HG03064 (cell line): ENCODE data around the gene PMPCA.

Experiments used
- ATAC-seq: cut with Tn5 transposase; IDR thresholded peaks from one replicate; pipeline ENCODE4 v1.9.1; 2021; ENCODE audit warnings: low read depth; ENCODE audit not compliant: unreplicated experiment

PMPCA gene

GRCh38 chr9:136451221-136451877 lies 40.9 kb downstream of the PMPCA start:
- no peak for ATAC-seq

- no peak for ATAC-seq
Observed at GRCh38 chr9:136453326-136453725, 42.9 kb downstream of the PMPCA start.

GRCh38 chr9:136454026-136454796 lies 43.8 kb downstream of the PMPCA start:
- ATAC-seq: no peak

DNA sequence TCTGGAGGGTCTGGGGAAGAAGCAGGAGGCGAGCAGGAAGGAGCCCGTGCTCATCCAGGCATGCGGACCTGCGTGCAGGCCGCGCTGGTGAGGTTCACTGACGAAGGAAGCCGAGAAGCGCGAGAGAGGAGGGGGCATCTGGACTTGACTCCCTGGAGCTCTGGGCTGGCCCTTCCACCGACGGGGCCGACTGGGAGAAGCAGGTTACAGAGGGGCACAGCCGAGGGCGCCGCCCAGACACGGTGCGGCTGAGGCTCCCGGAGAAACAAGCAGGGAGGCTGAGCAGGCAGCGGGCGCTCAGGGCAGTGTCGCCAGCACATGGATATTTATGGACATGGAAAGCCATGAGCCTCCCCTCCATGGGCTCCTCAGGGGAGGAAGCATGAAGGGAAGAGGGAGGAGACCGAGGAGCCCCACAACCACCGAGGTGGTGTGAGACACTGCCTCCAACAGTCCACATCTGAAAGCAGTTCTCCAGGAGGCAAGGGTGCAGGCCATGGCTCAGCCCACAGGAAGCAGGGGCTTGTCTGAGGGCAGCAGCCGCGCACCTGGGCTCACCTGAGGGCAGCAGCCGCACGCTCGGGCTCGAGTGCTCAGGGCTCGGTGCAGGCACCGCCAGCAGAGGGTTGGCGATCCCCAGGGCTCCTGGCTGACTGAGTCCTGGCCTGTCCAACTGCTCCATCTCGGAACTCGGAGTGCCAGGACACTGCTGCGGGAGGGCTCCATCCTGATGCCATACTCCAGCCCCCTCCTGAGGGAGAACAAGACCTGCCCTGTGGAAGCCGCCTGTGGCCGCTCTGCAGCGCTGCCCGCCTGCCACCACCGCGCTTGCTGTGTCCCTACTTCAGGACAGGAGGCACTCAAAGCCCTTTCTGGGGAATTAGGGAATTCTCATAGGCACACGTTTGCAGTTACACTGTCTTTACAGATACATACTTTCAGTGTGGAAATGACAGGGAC lies 44.9 kb downstream of the PMPCA start:
- ATAC-seq: no peak

DNA sequence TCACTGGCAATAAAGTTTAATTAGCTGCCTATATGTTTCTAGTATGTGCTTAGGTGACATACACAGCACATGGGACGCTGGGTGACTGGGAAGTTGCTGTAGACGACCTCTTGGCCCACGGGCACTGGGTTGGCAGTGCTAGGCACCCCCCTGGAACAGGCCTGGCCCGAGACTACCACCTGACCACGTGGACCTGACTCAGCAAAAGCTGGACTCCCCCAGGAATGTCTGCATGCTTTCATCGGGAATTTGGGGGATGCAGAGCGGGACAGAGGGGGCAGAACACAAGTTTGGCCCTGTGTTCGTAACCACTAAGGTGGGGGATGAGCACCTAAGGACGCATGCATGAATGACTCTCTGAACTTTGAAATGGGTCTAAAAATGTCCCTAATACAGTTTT lies 45.8 kb downstream of the PMPCA start:
- ATAC-seq: no peak

DNA sequence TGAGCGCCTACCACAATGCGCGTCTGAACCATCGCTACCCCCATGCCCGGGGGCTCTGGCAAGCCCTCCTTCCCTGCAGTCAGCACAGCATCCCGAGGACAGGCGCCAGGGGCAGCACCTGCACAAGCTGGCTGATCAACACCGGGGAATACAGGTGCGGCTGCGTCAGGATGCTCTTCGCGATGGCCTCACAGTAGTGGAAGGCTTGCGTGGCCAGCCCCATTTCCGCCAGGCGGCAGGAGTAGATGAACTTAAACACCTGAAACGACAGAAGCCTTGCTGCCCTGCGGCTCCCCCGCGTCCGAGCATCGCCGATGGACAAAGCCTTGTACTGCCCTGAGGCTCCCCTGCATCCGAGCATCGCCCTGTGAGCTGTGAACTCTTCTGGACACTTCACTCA lies 46.9 kb downstream of the PMPCA start:
- ATAC-seq: no peak

GRCh38 chr9:136459425-136459824 lies 49.0 kb downstream of the PMPCA start:
- no peak for ATAC-seq

GRCh38 chr9:136460772-136461325 lies 50.4 kb downstream of the PMPCA start:
- ATAC-seq: no peak

GRCh38 chr9:136462664-136463063 lies 52.2 kb downstream of the PMPCA start:
- ATAC-seq: no peak

DNA sequence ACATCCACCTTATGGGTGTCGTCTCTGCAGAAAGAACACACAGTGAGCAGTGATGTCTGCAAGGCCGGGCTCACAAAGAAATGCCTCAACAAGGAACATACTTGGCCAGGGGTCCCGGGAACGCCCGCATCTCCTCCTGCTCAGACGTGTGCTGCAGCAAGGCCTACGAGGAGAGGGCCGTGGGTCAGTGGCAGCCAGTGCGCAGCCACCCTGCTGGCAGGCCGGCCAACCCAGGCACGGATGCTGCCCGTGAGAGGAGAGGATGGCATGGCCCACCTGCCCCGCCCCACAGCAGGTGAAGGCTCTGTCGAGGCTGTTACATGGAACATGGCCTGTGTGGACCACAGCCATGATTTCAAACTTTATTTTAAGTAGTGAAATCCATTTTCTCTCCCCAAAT lies 53.1 kb downstream of the PMPCA start:
- no peak for ATAC-seq

DNA sequence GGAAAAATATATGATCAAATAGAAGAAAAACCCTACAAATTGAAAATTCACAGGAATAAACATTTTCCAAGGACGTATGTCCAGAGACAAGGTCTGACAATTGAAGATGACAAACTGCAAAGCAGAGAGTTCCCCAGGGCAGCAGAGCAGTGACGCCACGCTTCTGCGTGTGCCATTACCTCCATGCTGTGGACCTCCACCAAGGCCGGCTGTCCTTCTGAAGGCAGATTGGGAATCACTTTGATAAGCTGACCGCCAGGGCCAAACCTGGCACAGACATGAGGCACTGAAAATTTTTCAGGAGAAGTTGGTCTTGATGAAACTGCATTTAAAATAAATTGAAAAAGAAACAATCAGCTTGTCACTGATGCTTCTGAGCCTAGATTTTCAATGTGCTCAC lies 53.8 kb downstream of the PMPCA start:
- no peak for ATAC-seq

DNA sequence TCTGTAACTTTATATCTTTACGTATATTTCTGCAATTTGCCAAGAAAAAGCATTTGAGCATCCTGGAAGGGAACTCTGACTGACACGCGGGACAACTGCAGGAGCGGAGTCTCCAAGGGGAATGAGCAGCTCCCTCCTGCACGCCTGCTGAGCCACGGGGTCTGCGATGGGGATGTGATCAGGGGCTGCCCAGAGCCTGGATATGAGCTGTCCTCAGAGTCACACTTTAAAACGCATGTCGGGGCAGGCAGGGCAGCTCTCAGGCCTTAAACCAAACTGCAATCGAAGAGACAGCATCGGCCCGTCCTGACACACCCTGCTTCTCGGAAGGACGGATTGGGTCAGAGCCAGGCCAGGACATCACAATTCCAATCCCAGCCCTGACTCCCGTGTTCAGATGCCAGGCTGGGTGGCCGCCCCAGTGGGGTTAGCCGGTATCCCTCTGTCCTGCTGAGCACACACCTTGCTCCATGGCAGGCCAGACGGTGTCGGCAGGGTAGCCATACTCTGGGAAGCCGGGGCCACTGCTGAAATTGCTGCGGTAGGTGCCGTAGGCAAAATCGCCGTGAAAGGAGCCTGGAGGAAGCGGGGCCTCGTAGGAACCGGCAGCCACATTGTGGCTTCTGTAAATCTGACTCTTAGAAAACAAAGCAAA lies 55.2 kb downstream of the PMPCA start:
- ATAC-seq: no peak

GRCh38 chr9:136466155-136466541 lies 55.7 kb downstream of the PMPCA start:
- no peak for ATAC-seq

DNA sequence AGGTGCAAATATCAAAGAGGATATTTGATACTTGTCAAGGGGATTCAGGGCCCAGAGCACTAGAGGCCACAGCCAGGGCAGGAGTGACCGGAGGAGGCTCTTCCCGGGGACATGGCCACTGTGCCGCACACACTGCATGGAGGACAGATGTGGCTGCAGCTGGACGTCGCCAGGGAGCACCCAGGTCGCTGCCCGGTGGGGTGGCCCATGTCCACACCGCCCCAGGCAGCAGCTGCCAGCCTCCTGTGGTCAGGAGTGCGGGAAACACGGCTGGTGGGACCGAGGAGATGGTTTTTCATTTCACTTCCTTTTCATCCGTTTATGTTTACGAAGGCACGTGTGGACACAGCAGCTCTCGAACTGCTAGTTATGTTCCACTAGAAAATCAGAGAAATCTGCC lies 57.3 kb downstream of the PMPCA start:
- no peak for ATAC-seq

- ATAC-seq: no peak
Observed at GRCh38 chr9:136470356-136470755, 59.9 kb downstream of the PMPCA start.

DNA sequence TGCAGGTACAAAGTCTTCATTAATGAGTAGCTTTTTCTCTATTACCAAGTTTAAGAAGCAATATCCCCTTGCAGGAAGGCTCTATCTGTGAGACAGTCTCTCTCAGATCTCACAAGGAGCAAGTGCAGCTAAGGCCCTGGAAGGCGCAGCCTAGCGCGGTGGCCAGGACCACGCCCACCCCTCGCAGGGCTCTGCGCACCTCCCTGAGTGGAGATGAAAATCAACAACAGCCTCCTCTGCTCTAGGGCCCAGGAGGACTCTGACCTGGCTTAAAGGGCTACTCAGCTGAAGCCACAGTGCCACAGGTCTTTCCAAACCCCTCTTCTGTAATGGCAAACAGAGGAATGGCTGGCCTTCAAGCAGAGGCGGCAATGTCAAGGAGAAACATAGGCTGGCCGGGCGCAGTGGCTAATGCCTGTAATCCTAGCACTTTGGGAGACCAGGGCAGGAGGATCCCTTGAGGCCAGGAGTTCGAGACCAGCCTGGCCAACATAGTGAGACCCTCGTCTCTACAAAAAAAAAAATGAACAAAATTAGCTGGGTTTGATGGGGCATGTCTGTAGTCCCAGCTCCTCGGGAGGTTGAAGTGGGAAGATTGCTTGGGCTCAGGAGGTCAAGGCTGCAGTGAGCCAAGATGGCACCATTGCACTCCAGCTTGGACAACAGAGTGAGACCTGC lies 60.5 kb downstream of the PMPCA start:
- ATAC-seq: no peak

DNA sequence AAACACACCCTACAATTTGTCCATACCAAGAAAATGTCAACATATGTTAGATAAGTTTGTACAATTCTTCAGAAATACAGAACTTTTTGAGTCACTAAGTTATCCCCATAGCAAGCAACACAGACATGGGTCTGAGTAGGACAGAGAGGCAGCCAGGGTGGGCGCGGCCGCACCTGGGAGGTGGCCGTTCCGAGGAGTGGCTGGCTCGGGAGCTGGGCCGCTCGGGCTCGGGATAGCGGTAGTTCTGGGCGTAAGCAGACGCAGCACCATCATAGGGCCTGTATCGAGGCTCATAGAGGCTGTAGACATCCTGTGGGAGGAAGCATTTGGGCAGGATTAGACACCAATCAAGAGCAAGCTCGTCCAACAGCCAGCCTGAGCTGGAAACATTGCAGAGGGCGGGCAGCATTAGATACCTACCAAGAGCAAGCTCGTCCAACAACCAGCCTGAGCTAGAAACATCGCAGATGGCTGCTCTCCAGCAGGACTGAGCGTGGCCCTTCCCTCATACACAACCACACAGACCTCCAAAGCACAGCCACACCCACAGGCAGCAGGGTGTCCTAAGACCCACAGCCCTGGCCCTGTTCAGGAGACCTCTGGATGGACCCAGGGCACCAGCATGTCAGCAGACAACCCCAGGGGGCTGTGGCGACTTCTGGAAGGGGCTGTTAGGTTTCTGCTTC lies 61.5 kb downstream of the PMPCA start:
- no peak for ATAC-seq

- no peak for ATAC-seq
Observed at GRCh38 chr9:136472640-136473353, 62.3 kb downstream of the PMPCA start.

DNA sequence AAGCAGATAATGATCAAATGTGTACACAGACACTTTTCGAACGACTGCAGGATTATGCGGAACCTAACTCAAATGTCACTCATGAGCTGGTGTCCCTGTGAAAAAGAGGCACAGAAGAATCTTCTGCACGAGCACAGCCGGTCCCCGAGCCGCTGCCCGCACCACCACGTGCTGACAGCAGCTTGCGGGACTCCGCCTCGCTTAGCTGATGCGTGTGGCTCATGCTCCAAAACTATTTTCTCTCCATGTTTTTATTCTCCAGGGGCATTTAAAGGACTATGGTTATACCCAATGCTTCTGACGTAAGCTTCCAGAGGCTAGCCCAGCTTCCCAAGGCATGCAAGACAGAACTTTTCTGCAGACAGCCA lies 62.9 kb downstream of the PMPCA start:
- no peak for ATAC-seq
